Stimulated activated CD8-positive, alpha-beta memory T cell treated with anti-CD3 and anti-CD28 coated beads, Interleukin-15, amount 100 ng/mL, for 24 hours (primary cell): ENCODE measurements around the gene ZIC1.

ENCODE experiments used
- DNase-seq: peaks from one replicate; pipeline ENCODE4 v3.0.0-alpha.2; 2020; ENCODE audit warnings: low read depth

Gene ZIC1

GRCh38 chr3:147410116-147410525, 956 bp downstream of the ZIC1 start:
- DNase-seq, result no peak

- no peak for DNase-seq
These were observed 1.5 kb downstream of the ZIC1 start for GRCh38 chr3:147410526-147411237.

GRCh38 chr3:147411238-147411814, 2.2 kb downstream of the ZIC1 start:
- no peak for DNase-seq

GRCh38 chr3:147411815-147412241, 2.7 kb downstream of the ZIC1 start:
- no peak for DNase-seq

GRCh38 chr3:147412261-147412916, 3.2 kb downstream of the ZIC1 start:
- no peak for DNase-seq

GRCh38 chr3:147412917-147413685, 3.9 kb downstream of the ZIC1 start:
- DNase-seq, result no peak

- no peak for DNase-seq
These were observed 4.7 kb downstream of the ZIC1 start for GRCh38 chr3:147413686-147414389.

GRCh38 chr3:147414390-147415138, 5.4 kb downstream of the ZIC1 start:
- no peak for DNase-seq

- DNase-seq, result no peak
These were observed 6.1 kb downstream of the ZIC1 start for GRCh38 chr3:147415286-147415685.

- no peak for DNase-seq
These were observed 6.7 kb downstream of the ZIC1 start for GRCh38 chr3:147415874-147416273.

GRCh38 chr3:147416931-147417330, 7.8 kb downstream of the ZIC1 start:
- DNase-seq, result no peak

GRCh38 chr3:147417551-147418295, 8.6 kb downstream of the ZIC1 start:
- no peak for DNase-seq

GRCh38 chr3:147418371-147418781, 9.2 kb downstream of the ZIC1 start:
- no peak for DNase-seq

GRCh38 chr3:147418808-147419701, 9.9 kb downstream of the ZIC1 start:
- DNase-seq, result no peak

- no peak for DNase-seq
These were observed 10.6 kb downstream of the ZIC1 start for GRCh38 chr3:147419781-147420224.

- no peak for DNase-seq
These were observed 11.4 kb downstream of the ZIC1 start for GRCh38 chr3:147420353-147421183.

- no peak for DNase-seq
These were observed 12.2 kb downstream of the ZIC1 start for GRCh38 chr3:147421184-147421912.

- DNase-seq, result no peak
These were observed 13.0 kb downstream of the ZIC1 start for GRCh38 chr3:147422196-147422595.
